Measurements from ENCODE around the gene LEFTY2. TPM values are rescaled to one million over a fixed set of nuclear protein-coding genes. Genes with fewer than 3 reads are reported as not detected.

Gene LEFTY2
- total and polyA plus RNA-seq, 10 of the 15 experiments (the other 5 are each of a cell fraction or from before 2014, with no cell fraction given): not detected

- no peak for DNase-seq (ENCODE audit: low read depth, low spot score)
- no TSS peak for BruUV-seq (replicated peaks)
- Histone ChIP-seq H3K9me3 (replicated peaks; ENCODE audit: control insufficient read depth, insufficient read depth, low read length) (no peaks in the 10 kb centered on the region), H3K79me2 (ENCODE audit: control insufficient read depth, insufficient read depth, low read length) (no peaks in the 10 kb centered on the region), H3K27me3 (replicated peaks in 1 of 2; ENCODE audit: control insufficient read depth in 2 of 2, insufficient read depth in 2 of 2, low read length in 1 of 2) (no peaks in the 10 kb centered on the region), H3K27ac (ENCODE audit: control insufficient read depth, insufficient read depth) (no peak overlapping the region), H3K4me2 (ENCODE audit: control insufficient read depth, insufficient read depth) (no peak overlapping the region), H2AFZ (ENCODE audit: control insufficient read depth, low read depth, low read length) (no peak overlapping the region), H4K20me1 (ENCODE audit: control insufficient read depth, insufficient read depth) (no peaks in the 10 kb centered on the region), H3K4me1 (ENCODE audit: control insufficient read depth, insufficient read depth, low read length) (0 out of 2 replicates have a peak, but pooled peaks cover 5% of the 10 kb centered on the region), H3K4me3 (no peak overlapping the region), H3K9ac (ENCODE audit: control insufficient read depth, insufficient read depth, low read length) (no peak overlapping the region), H3K36me3 (ENCODE audit: control insufficient read depth in 2 of 2, insufficient read depth in 2 of 2, low read length in 1 of 2) (peaks cover 0 to 2% of the 10 kb centered on the region in 2 experiments; a peak in 1 of 4 replicates)
- in situ Hi-C loops (cut with MboI): no loop called here
- no peak for TF ChIP-seq ATF2 (IDR thresholded peaks at IDR 0.05; ENCODE audit: low read length)
- ATAC-seq: no peak
- POLR2A ChIA-PET: no interaction called here
- no peak for FAIRE-seq
- RAD21 ChIA-PET (ENCODE audit: unreplicated experiment): interaction anchor here (0.8 kb wide), 1 partner anchor 14 kb away, joined by 3 read pairs; no protein-coding TSS in a partner anchor
- SMC1A ChIA-PET (ENCODE audit: uncharacterized antibody, unreplicated experiment): interaction anchor here (1.0 to 1.1 kb wide), 2 partner anchors 10 to 495 kb away, joined by 3 read pairs; no protein-coding TSS in a partner anchor
- CTCF ChIA-PET: interaction anchor here (0.9 to 9.2 kb wide), 7 partner anchors 11 to 497 kb away, joined by 3 to 55 read pairs (median 3); partner anchors contain the start of gene SRP9
- 60% methylated on average over 5 of the region's 5 CpGs for WGBS (ENCODE audit: insufficient coverage, insufficient replicate concordance, low lambda C conversion rate, missing lambda C conversion rate)
- intact Hi-C loops (cut with micrococcal nuclease; ENCODE audit: unreplicated experiment): no loop called here
Observed at GRCh38 chr1:225973158-225973557, 32.1 kb upstream of the LEFTY2 start.

DNA sequence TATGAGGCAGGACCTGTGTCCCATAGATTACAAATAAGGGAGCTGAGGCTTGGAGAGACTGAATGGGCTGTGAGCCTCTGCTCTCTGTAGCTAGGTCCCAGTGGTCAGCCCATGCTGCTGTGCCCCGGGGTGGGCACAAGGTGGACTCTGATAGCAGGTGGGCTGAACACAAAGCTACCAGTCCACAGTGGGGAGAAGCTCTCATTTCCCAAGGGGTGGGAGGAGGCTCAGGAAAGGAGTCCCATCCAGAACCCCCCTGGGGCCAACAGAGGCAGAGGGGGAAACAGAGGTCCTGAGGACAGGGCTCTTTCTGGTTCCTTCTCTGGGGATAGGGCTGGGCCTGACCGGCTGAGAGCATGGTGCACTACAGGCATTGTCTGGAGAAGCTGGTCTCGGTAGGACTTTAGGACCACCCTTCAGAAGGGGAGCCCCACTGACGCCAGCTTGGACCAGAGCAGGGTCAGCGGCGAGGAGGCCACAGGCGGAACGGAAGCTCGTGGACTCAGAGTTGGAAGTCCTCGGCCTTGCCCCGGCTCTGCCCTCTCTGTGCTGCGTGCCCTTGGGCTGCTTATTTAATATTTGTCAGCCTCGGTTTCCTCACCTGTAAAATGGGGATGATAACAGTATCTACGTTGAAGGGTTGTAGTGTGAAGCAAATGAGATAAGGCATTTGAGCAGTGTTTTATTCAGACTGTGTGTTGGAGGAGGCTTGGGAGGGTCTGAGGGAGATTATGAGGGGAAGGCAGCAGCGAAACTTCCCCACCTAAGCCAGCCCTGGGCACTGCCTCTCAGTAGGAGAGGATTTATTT lies 31.5 kb upstream of the LEFTY2 start:
- Histone ChIP-seq H3K9me3 (replicated peaks; ENCODE audit: control insufficient read depth, insufficient read depth, low read length) (no peaks in the 10 kb centered on the region), H3K4me1 (ENCODE audit: control insufficient read depth, insufficient read depth, low read length) (0 out of 2 replicates have a peak, but pooled peaks cover under 1% of the 10 kb centered on the region), H3K27me3 (replicated peaks in 1 of 2; ENCODE audit: control insufficient read depth in 2 of 2, insufficient read depth in 2 of 2, low read length in 1 of 2) (no peaks in the 10 kb centered on the region), H3K9ac (ENCODE audit: control insufficient read depth, insufficient read depth, low read length) (no peak overlapping the region), H3K4me3 (no peak overlapping the region), H3K36me3 (ENCODE audit: control insufficient read depth in 2 of 2, insufficient read depth in 2 of 2, low read length in 1 of 2) (no peaks in the 10 kb centered on the region), H3K4me2 (ENCODE audit: control insufficient read depth, insufficient read depth) (no peak overlapping the region), H2AFZ (ENCODE audit: control insufficient read depth, low read depth, low read length) (no peak overlapping the region), H3K27ac (ENCODE audit: control insufficient read depth, insufficient read depth) (no peak overlapping the region), H4K20me1 (ENCODE audit: control insufficient read depth, insufficient read depth) (no peaks in the 10 kb centered on the region), H3K79me2 (ENCODE audit: control insufficient read depth, insufficient read depth, low read length) (no peaks in the 10 kb centered on the region)
- TF ChIP-seq KAT2A (conservative IDR thresholded peaks at IDR 0.05; ENCODE audit: control insufficient read depth, low read depth, low read length) (no peak), TCF12 (IDR thresholded peaks at IDR 0.05; ENCODE audit: low read depth, low read length) (no peak), RCOR1 (conservative IDR thresholded peaks at IDR 0.05; ENCODE audit: low read depth, low read length) (no peak), HDAC2 (IDR thresholded peaks at IDR 0.05) (no peak), CEBPB (IDR thresholded peaks at IDR 0.05; ENCODE audit: borderline replicate concordance in 1 of 2, low read depth in 2 of 2, low read length in 2 of 2) (no peak), YBX1 (IDR thresholded peaks at IDR 0.05) (no peak), IKZF1 (conservative IDR thresholded peaks at IDR 0.05) (no peak), CBFB (IDR thresholded peaks at IDR 0.05; ENCODE audit: low read depth) (no peak), ETV6 (conservative IDR thresholded peaks at IDR 0.05 in 1 of 2, IDR thresholded peaks at IDR 0.05 in 1 of 2; ENCODE audit: borderline replicate concordance in 1 of 2, low read depth in 1 of 2) (no peak), MTA3 (IDR thresholded peaks at IDR 0.05; ENCODE audit: borderline replicate concordance, low read length) (no peak), DPF2 (IDR thresholded peaks at IDR 0.05) (no peak), EP300 (IDR thresholded peaks at IDR 0.05; ENCODE audit: borderline replicate concordance in 1 of 2, control insufficient read depth in 1 of 2, low read depth in 2 of 2, low read length in 2 of 2) (no peak)
- DNase-seq (ENCODE audit: low read depth, low spot score) (no peak), ATAC-seq (no peak), FAIRE-seq (no peak)
- ChIA-PET SMC1A (ENCODE audit: uncharacterized antibody, unreplicated experiment) (interaction anchor here (0.6 to 1.1 kb wide), 4 partner anchors 10 to 498 kb away, joined by 3 to 4 read pairs (median 3); no protein-coding TSS in a partner anchor), POLR2A (no interaction called here), CTCF (interaction anchor here (0.7 to 9.2 kb wide), 7 partner anchors 10 to 496 kb away, joined by 3 to 55 read pairs (median 3); no protein-coding TSS in a partner anchor), RAD21 (ENCODE audit: unreplicated experiment) (no interaction called here)
- 67% methylated on average over 15 of the region's 15 CpGs for WGBS (ENCODE audit: insufficient coverage, insufficient replicate concordance, low lambda C conversion rate, missing lambda C conversion rate)
- in situ Hi-C loops (cut with MboI) (no loop called here), intact Hi-C loops (cut with micrococcal nuclease; ENCODE audit: unreplicated experiment) (no loop called here)
- BruUV-seq (replicated peaks): no TSS peak
